Measurements from ENCODE around the gene GCN1. TPM values are rescaled to one million over a fixed set of nuclear protein-coding genes. Genes with fewer than 3 reads are reported as not detected.
A peak's percentile ranks its signal among the peaks of the same experiment; 100 is the strongest.

Gene GCN1
- total RNA-seq, 8 experiments from 2014 or later, result 31.8 to 153 (median 47.1) TPM

- ATAC-seq (replicated peaks in 6 of 8), result no peak
- WGBS, 10 experiments, result 0 to 100% (median 93%) methylated on average over 1 to 4 of the region's 4 CpGs; no CpG with 5 or more reads in 3 of the 10 experiments
- Histone ChIP-seq H3K27ac (no peak overlapping the region), H3K4me3 (no peak overlapping the region), H3K4me1 (replicated peaks in 1 of 2) (peaks cover 0 to 9% of the 10 kb centered on the region in 2 donors)
- in situ Hi-C loops (cut with MboI; ENCODE audit: low pct_unique_long_range_greater_than_20kb in 2 of 9, low sequenced_read_pairs in 9 of 9, unreplicated experiment in 9 of 9), result no loop called here
Observed at GRCh38 chr12:120125029-120125428, 69.5 kb downstream of the GCN1 start.

- in situ Hi-C loops (cut with MboI; ENCODE audit: low pct_unique_long_range_greater_than_20kb in 2 of 9, low sequenced_read_pairs in 9 of 9, unreplicated experiment in 9 of 9), result no loop called here
- ATAC-seq (replicated peaks in 6 of 8), result no peak
- H3K4me3 ChIP-seq, result no peak overlapping the region
- H3K4me1 ChIP-seq (replicated peaks in 1 of 2), result peaks cover 12 to 13% of the 10 kb centered on the region in 2 donors
- 67 to 94% (median 81%) methylated on average over 1 to 4 of the region's 4 CpGs; no CpG with 5 or more reads in 2 of the 10 experiments for WGBS, 10 experiments
- no peak overlapping the region for H3K27ac ChIP-seq
Observed at GRCh38 chr12:120121766-120122293, 72.7 kb downstream of the GCN1 start.

GRCh38 chr12:120121343-120121742 lies 73.2 kb downstream of the GCN1 start:
- no peak for ATAC-seq (replicated peaks in 6 of 8)
- in situ Hi-C loops (cut with MboI; ENCODE audit: low pct_unique_long_range_greater_than_20kb in 2 of 9, low sequenced_read_pairs in 9 of 9, unreplicated experiment in 9 of 9), result no loop called here
- WGBS, 10 experiments, result 33 to 100% (median 78%) methylated on average over 1 to 2 of the region's 2 CpGs; no CpG with 5 or more reads in 2 of the 10 experiments
- Histone ChIP-seq H3K27ac (no peak overlapping the region), H3K4me3 (no peak overlapping the region), H3K4me1 (replicated peaks in 1 of 2) (peaks cover 8 to 12% of the 10 kb centered on the region in 2 donors)

GRCh38 chr12:120119271-120119973 lies 75.1 kb downstream of the GCN1 start:
- H3K4me1 ChIP-seq (replicated peaks in 1 of 2), result peaks cover 13 to 21% of the 10 kb centered on the region in 2 donors
- ATAC-seq (replicated peaks in 6 of 8), result peak in 2 of 8 experiments; percentile 1 to 5
- WGBS, 10 experiments, result 6 to 100% (median 45%) methylated on average over 1 to 7 of the region's 9 CpGs; no CpG with 5 or more reads in 3 of the 10 experiments
- H3K27ac ChIP-seq, result no peak overlapping the region
- in situ Hi-C loops (cut with MboI; ENCODE audit: low pct_unique_long_range_greater_than_20kb in 2 of 9, low sequenced_read_pairs in 9 of 9, unreplicated experiment in 9 of 9), result no loop called here
- no peak overlapping the region for H3K4me3 ChIP-seq

- Histone ChIP-seq H3K4me1 (replicated peaks in 1 of 2) (peaks cover 13 to 21% of the 10 kb centered on the region in 2 donors), H3K27ac (no peak overlapping the region), H3K4me3 (peak overlapping the region; percentile 63 to 98 (median 91))
- in situ Hi-C loops (cut with MboI; ENCODE audit: low pct_unique_long_range_greater_than_20kb in 2 of 9, low sequenced_read_pairs in 9 of 9, unreplicated experiment in 9 of 9), result no loop called here
- 0 to 41% (median 15%) methylated on average over 1 to 9 of the region's 11 CpGs for WGBS, 10 experiments
- ATAC-seq (replicated peaks in 6 of 8), result peak in 1 of 8 experiments; percentile 2
Observed at GRCh38 chr12:120118321-120119061, 76.0 kb downstream of the GCN1 start.

GRCh38 chr12:120117961-120118320 lies 76.6 kb downstream of the GCN1 start:
- WGBS, 10 experiments, result 0 to 49% (median 23%) methylated on average over 3 to 7 of the region's 7 CpGs
- in situ Hi-C loops (cut with MboI; ENCODE audit: low pct_unique_long_range_greater_than_20kb in 2 of 9, low sequenced_read_pairs in 9 of 9, unreplicated experiment in 9 of 9), result no loop called here
- no peak for ATAC-seq (replicated peaks in 6 of 8)
- H3K27ac ChIP-seq, result no peak overlapping the region
- peaks cover 13 to 21% of the 10 kb centered on the region in 2 donors for H3K4me1 ChIP-seq (replicated peaks in 1 of 2)
- H3K4me3 ChIP-seq, result peak overlapping the region; percentile 63 to 98 (median 91)

GRCh38 chr12:120116792-120117651 lies 77.5 kb downstream of the GCN1 start:
- WGBS, 10 experiments, result 2 to 6% (median 4%) methylated on average over 4 to 14 of the region's 91 CpGs; no CpG with 5 or more reads in 6 of the 10 experiments
- H3K27ac ChIP-seq, result peak overlapping the region; percentile 89 to 90
- H3K4me3 ChIP-seq, result peak overlapping the region; percentile 63 to 98 (median 91)
- peaks cover 13 to 21% of the 10 kb centered on the region in 2 donors for H3K4me1 ChIP-seq (replicated peaks in 1 of 2)
- peak; percentile 56 to 89 (median 83) for ATAC-seq (replicated peaks in 6 of 8)
- in situ Hi-C loops (cut with MboI; ENCODE audit: low pct_unique_long_range_greater_than_20kb in 2 of 9, low sequenced_read_pairs in 9 of 9, unreplicated experiment in 9 of 9), result no loop called here

GRCh38 chr12:120116441-120116791 lies 78.1 kb downstream of the GCN1 start, which contains the start of gene RAB35:
Gene RAB35 (minus strand): TSS chr12:120116753. CDS start chr12:120116650, 103 bp downstream.
- peak within 1 kb of the TSS; percentile 89 to 90 for H3K27ac ChIP-seq
- peak within 1 kb of the TSS; percentile 63 to 98 (median 91) for H3K4me3 ChIP-seq
- in situ Hi-C loops (cut with MboI; ENCODE audit: low pct_unique_long_range_greater_than_20kb in 2 of 9, low sequenced_read_pairs in 9 of 9, unreplicated experiment in 9 of 9), result no loop called here
- H3K4me1 ChIP-seq (replicated peaks in 1 of 2), result peaks cover 13 to 21% of the 10 kb centered on the region in 2 donors
- no CpG with 5 or more reads among the region's 50 CpGs for WGBS, 10 experiments
- ATAC-seq (replicated peaks in 6 of 8), result peak in 3 of 8 experiments; percentile 62 to 81 (median 65)

GRCh38 chr12:120115692-120116440 lies 78.6 kb downstream of the GCN1 start:
- WGBS, 10 experiments, result 0 to 53% (median 24%) methylated on average over 2 to 20 of the region's 31 CpGs; no CpG with 5 or more reads in 2 of the 10 experiments
- Histone ChIP-seq H3K27ac (peak overlapping the region; percentile 89 to 90), H3K4me3 (peak overlapping the region; percentile 63 to 98 (median 91)), H3K4me1 (replicated peaks in 1 of 2) (peaks cover 13 to 21% of the 10 kb centered on the region in 2 donors)
- ATAC-seq (replicated peaks in 6 of 8), result peak in 3 of 8 experiments; percentile 22 to 29 (median 25)
- in situ Hi-C loops (cut with MboI; ENCODE audit: low pct_unique_long_range_greater_than_20kb in 2 of 9, low sequenced_read_pairs in 9 of 9, unreplicated experiment in 9 of 9), result no loop called here

- Histone ChIP-seq H3K4me3 (peak overlapping the region in 1 of 5 donors; percentile 63), H3K27ac (no peak overlapping the region), H3K4me1 (replicated peaks in 1 of 2) (peaks cover 13 to 21% of the 10 kb centered on the region in 2 donors)
- ATAC-seq (replicated peaks in 6 of 8), result no peak
- in situ Hi-C loops (cut with MboI; ENCODE audit: low pct_unique_long_range_greater_than_20kb in 2 of 9, low sequenced_read_pairs in 9 of 9, unreplicated experiment in 9 of 9), result no loop called here
- WGBS, 10 experiments, result 78 to 100% (median 90%) methylated on average over 1 to 3 of the region's 3 CpGs; no CpG with 5 or more reads in 5 of the 10 experiments
Observed at GRCh38 chr12:120115066-120115465, 79.4 kb downstream of the GCN1 start.

GRCh38 chr12:120110550-120111501 lies 83.7 kb downstream of the GCN1 start:
- Histone ChIP-seq H3K4me1 (replicated peaks in 1 of 2) (peaks cover 6 to 7% of the 10 kb centered on the region in 2 donors), H3K4me3 (no peak overlapping the region), H3K27ac (no peak overlapping the region)
- peak in 6 of 8 experiments; percentile 7 to 39 (median 18) for ATAC-seq (replicated peaks in 6 of 8)
- WGBS, 10 experiments, result 20 to 93% (median 80%) methylated on average over 1 to 14 of the region's 26 CpGs; no CpG with 5 or more reads in 1 of the 10 experiments
- in situ Hi-C loops (cut with MboI; ENCODE audit: low pct_unique_long_range_greater_than_20kb in 2 of 9, low sequenced_read_pairs in 9 of 9, unreplicated experiment in 9 of 9), result no loop called here
